Endothelial cell of hepatic sinusoid (primary cell): ENCODE results near the gene PSAT1.

Source experiments
- in situ Hi-C: cut with HindIII; loops from 2 replicates; pipeline ENCODE4 v1.10.0; 2017; ENCODE audit warnings: low sequenced_read_pairs

PSAT1 gene

GRCh38 chr9:78292026-78292425 is 4.9 kb upstream of the PSAT1 start:
- in situ Hi-C loops: no loop called here

DNA sequence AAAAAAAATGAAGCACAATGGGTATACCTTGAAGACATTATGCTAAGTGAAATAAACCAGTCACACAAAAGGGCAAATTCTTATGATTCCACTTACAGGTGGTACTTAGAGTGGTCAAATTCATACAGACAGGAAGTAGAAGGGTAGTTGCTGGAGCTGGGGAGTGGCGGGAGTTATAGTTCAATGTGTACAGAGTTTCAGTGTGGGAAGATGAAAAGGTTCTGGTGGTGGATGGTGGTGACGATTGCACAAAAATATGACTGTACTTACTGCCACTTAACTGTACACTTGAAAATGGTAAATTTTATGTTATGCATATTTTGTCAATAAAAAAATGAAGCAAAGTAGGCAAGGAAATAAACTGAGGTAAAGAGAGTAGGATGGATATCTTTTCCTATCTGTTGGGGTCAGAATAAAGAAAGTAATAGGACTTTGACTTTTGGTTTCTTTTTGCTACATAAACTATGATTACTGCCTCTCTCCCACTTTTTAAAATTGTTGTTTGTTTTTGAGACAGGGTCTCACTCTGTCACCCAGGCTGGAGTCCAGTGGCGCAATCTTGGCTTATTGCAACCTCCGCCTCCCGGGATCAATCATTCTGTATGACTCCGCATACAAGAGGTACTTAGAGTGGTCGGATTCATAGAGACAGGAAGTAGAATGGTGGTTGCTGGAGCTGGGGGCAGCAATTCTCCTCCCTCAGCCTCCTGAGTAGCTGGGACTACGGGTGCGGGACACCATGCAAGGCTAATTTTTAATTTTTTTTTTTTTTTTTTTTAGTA is 4.0 kb upstream of the PSAT1 start:
- in situ Hi-C loops: no loop called here

GRCh38 chr9:78294290-78295176 is 2.4 kb upstream of the PSAT1 start:
- in situ Hi-C loops: no loop called here

- in situ Hi-C loops: no loop called here
Observed at GRCh38 chr9:78295177-78295575, 1.7 kb upstream of the PSAT1 start.

DNA sequence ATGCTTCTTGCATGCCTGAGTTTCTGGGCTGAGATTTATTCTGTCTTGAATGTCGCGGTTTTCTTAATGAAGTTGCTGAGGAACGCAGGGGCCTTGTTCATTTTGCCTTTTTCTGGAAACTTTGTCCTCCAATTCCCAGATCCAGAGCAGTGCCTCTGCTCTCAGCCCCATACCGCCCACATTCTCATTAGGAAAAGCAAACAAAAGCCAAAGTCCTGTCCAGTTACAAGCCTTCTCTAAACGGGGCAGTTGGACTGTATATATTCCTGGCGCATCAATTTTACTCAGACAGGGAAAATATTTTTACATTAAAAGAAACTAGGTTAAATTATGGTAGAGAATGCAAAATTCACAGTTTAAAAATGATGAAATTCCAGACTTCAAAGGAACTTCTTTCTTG is 1.2 kb upstream of the PSAT1 start:
- in situ Hi-C loops: no loop called here

DNA sequence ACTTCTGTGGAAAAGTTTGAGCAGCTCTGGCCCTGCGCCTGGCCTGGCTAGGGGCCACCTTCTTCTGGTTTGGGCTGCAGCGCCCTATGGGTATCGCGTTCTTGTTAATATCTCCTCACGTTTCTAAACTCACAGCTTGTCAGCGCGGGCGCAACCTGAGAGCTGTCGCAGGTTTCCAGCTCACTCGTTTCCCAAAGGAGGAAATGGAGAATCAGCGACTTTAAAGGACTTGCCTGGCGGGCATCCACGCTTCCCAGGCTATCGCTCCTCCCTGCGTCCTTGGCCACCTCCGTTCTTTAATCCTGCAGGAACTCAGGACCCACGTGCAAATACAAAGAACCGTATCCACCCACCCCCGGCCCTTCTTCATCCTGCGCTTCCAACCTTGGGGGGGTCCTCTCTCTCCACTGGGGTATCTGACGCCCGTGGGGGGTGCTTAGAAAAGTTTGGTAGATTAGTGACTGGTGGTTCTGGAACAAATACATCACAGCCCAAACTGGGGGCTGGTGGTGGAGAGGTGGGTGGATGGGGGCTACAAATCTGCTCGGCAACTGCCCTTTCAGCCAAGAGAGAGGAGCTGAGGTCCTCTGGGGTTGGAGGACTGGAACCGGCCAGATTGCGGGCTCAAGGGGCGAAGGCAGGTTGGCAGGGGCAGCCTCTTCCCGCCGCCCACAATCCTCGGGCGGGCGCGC is 578 bp upstream of the PSAT1 start:
- in situ Hi-C loops: no loop called here

GRCh38 chr9:78297672-78297961 is 692 bp downstream of the PSAT1 start:
- in situ Hi-C loops: no loop called here

GRCh38 chr9:78298046-78298765 is 1.3 kb downstream of the PSAT1 start:
- in situ Hi-C loops: no loop called here

DNA sequence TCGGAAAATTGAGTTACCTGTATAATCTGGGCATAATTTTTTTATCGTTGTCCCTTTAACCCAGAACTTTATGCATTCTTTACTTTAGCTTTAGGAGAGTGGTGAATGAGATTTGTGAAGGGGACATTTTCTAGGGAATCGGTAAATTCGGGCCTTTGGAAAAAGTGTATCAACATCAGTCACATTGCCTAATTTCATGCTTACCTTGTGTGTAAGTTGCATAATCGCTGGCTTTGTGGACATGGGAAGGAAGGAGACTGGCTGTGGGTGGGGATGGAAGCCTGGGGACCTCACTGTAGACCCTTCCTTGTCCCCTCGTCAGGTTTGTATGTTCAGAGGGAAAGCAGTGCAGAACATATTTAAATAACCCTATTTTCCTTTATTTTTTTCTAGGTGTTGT is 3.3 kb downstream of the PSAT1 start:
- in situ Hi-C loops: no loop called here

DNA sequence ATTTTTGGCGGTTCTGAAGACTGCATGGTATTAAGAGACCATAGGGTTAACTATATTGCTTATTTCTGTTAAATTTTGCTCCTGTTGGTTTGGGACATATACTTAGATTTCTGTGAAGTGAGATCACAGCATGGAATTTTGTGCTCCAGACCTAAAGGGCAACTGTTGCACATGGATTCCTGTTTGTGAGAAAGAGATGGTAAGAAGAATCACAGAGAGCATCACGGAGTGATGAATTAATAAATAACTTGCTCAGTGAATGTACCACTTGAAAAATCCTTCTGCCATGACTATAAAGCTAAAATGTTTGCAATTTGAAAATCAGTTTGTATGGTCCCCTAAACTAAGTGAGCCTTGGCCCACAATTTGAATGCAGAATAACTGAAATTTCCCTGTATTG is 4.5 kb downstream of the PSAT1 start:
- in situ Hi-C loops: no loop called here

DNA sequence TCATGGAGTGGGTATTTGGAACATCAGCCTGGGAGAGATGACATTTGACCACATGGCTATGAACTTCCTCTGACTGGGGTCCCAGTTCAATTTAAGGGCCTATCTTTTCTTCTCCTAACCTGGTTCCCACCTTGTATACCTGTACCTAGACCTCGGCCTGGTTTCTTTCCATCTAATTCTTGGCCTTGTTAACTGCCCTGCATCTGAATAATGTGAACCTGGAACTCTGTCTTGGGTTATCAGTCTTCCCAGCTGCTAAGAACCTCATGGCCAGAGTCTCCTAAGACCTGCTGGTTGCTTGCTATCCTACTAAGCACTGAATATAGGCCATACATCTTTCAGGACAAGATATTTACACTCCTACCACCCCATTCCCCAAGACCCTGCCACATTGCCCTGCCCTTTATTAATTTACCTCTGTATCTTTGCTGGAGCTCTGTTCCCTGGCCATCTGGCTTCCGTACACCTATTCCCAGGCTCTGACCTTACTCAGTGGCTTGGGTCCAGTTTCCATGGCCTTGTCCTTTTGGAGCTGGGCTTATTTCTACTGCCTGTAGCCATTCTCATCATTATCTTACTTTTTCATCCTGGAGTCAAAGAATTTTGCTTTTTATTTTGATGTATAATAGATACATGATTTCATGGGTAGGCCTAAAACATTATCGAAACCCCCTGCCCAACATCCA is 6.6 kb downstream of the PSAT1 start:
- in situ Hi-C loops: no loop called here

GRCh38 chr9:78304357-78304756 is 7.4 kb downstream of the PSAT1 start:
- in situ Hi-C loops: no loop called here

DNA sequence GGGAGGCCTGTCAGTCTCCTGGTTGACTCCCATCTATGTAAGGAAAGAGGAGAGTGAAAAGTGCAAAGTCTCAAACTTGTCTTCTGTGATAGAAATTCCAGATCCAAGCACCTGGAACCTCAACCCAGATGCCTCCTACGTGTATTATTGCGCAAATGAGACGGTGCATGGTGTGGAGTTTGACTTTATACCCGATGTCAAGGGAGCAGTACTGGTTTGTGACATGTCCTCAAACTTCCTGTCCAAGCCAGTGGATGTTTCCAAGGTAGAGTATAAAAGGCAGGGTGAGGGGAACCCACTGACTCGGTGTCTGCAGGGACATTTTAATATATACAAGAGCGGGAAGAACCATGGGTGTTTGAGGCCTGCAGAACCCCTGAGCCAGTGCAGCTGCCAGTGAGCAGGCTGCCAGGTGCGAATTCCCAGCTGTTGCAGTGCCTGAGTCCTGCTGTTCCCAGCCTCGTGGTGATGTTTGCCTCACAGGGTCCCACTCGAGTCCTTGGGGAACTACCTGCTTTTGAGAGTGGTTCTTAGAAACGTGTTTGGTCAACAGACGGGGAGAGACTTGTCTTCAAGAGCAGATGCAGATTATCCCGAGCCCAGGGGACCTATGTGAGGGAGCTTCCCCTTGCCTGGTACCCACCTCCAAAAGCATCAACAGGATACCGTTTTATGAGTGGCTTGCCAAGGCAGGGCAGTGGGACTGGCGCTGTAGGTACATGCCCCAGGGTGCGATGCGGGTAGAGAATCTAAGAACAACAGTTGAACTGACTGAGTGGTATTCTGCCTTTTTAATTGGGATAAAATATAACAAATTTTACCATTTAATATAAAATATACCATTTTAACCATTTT is 9.5 kb downstream of the PSAT1 start:
- in situ Hi-C loops: no loop called here

DNA sequence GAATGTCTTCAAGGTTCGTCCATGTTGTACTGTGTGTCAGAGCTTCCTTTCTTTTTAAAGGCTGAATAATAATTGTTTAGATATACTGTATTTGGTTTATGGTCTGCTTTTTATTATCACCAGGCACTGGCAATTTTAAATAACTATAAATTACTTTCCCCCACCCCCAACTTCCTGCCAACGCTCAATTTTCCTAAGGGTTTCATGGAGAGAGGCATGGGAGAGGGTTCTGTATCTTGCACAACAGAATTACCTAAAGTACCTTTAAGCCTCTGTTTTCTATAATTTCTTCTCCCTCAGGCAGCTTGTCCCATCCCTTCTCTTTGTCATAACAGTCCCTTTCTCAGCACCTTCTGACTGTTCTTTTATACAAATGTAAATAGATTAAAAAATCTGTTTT is 10.4 kb downstream of the PSAT1 start:
- in situ Hi-C loops: no loop called here

DNA sequence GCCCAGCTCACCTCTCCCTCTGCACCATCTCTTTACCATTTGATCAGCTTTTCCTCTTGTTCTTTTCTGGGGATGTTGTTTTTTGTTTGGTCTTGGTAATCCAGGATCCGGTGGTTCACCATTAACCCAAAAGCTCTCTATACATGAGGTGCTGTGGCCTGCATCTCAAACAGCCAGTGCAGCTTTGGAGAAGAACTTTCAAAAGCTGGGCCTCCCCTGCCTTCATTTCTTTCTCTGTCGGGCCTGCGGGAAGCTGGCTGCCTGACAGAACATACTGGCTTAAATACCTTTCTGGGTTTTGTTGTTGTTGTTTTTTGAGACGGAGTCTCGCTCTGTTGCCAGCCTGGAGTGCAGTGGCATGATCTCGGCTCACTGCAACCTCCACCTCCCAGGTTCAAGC is 12.1 kb downstream of the PSAT1 start:
- in situ Hi-C loops: no loop called here

DNA sequence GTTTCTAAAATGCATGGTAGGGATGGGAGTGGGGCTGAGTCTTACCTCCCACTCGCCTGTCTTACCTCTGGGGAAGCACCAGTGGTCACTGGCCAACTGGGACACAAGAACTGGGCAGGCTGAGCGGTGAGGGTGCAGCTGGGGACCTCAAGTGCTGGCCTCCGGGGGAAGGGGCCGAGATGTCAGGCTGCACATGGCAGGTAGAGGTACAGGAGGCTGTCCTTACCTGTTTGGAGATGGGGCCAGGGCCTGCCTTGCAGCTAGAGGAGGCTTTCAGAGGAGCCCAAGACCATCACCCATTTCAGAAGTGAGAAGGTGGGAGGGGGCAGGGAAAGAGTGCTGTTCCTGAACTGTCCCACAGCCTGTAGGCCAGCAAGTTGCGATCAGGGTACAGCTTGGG is 14.2 kb downstream of the PSAT1 start:
- in situ Hi-C loops: no loop called here

DNA sequence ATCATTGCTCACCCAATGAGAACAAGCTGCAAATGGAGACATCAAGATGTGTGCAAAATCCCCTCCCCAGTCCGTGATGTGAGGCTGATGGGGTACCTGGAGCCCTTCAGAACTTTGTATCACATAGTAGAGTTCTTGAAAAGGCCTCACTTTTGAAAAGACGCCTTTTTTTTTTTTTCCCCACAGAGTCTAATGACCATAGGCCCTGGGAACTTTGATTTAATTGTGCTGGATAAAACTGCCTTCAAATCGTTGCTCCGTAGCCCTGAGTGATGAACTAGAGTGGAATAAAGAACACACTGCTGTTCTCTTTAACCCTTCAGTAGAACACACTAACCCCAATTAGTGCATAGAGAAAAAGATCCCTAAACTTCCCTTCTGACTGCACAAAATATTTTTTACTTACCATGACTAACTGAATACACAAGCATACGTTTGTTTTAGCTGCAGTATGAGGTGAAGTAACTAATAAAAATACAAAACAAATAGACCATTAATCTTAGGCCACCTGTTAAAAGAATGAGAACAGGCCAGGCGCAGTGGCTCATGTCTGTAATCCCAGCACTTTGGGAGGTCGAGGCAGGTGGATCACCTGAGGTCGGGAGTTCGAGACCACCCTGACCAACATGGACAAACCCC is 15.1 kb downstream of the PSAT1 start:
- in situ Hi-C loops: no loop called here

- in situ Hi-C loops: no loop called here
Observed at GRCh38 chr9:78314550-78314949, 17.6 kb downstream of the PSAT1 start.
